CD4-positive, alpha-beta T cell treated with Interleukin-15 for 4 hours (primary cell): ENCODE data around the gene NANOG.
"Not testable (repeated sequence)": the region's sequence is repeated elsewhere in the genome, so short reads cannot be mapped to it uniquely, and the experiment has no call there.

ENCODE experiments used
- DNase-seq: peaks from one replicate; pipeline ENCODE4 v3.0.0-alpha.2; 2020; ENCODE audit warnings: low spot score

The NANOG gene

DNA sequence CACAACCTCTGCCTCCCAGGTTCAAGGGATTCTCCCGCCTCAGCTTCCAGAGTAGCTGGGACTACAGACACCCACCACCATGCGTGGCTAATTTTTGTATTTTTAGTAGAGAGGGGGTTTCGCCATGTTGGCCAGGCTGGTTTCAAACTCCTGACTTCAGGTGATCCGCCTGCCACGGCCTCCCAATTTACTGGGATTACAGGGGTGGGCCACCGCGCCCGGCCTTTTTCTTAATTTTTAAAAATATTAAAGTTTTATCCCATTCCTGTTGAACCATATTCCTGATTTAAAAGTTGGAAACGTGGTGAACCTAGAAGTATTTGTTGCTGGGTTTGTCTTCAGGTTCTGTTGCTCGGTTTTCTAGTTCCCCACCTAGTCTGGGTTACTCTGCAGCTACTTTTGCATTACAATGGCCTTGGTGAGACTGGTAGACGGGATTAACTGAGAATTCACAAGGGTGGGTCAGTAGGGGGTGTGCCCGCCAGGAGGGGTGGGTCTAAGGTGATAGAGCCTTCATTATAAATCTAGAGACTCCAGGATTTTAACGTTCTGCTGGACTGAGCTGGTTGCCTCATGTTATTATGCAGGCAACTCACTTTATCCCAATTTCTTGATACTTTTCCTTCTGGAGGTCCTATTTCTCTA, at the start of gene NANOG:
NANOG (plus strand) TSS at position 519 of the 645 bp plus-strand sequence. CDS start 213 bp downstream, outside the sequence.
- not testable (repeated sequence) for DNase-seq

DNA sequence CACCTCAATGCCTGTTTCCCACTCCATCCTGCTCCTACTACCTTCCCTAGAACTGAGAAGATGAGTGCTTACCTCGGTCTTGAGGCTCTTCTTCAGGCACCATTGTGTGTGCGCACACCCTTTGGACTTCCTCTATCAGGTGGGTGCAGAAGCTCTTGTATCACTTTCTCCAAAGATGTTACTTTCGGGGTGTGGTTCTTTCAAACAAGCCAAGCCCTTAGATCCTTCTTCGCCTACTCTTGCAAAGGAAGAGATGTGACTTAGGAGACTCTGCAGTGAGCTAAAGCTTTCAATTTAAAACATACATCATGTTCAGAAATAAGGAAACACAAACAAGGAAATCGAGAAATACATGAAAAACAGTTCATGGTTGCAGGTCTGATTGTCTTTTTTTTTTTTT, 42.0 kb upstream of the NANOG start, which contains the start of gene CLEC4C:
CLEC4C (minus strand) TSS at position 130 of the 400 bp plus-strand sequence; CDS start at position 103, 27 bp downstream.
- DNase-seq, result no peak

DNA sequence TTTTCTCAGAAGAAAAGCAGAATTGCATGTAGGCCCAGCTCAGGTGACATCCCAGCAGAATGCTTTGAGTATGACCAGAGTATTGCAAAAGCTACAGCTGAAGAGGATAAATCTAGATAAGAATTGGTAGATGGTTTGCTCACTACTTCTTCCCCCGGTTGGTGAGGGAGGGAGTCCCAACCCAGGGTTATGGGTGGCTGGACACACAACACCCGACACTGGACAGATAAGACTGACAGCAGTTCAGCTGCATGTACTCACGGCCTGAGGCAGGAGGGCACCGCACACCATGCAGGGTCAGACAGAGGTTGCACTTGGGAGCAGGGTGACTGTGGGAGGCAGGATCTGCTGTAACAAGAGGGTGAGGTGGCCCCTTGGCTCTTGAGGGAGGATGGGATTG, 40.4 kb upstream of the NANOG start:
- DNase-seq, result no peak

DNA sequence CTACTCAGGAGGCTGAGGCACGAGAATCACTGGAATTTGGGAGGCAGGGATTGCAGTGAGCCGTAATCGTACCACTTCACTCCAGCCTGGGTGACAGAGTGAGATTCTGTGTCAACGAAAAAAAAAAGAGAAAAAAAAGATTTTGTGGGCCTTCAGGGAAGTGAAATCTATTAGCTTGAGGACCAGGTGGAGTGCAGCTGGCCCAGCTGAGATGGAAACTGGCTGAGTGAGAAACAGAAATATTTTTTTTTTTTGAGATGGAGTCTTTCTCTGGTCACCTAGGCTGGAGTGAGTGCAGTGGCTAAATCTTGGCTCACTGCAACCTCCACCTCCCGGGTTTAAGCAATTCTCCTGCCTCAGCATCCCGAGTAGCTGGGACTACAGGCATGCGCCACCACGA, 39.8 kb upstream of the NANOG start:
- no peak for DNase-seq

DNA sequence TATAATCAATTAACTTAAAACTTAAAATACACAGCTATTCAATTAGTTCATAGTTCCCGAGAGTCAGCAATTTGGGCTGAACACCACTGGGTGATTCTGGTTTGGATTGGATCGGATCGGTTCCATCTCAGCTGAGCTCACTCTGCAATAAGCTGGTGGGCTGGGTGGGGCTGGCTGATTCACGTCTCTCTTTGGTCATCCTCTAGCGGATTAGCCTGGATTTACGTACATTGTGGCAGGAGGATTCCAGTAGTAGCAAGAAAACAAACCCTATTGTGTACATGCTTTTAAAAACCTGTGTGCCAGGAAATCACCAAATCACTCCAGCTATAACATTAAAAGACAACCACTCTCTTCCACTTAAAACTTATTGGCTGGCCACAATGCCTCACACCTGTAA, 38.9 kb upstream of the NANOG start:
- DNase-seq, result no peak

DNA sequence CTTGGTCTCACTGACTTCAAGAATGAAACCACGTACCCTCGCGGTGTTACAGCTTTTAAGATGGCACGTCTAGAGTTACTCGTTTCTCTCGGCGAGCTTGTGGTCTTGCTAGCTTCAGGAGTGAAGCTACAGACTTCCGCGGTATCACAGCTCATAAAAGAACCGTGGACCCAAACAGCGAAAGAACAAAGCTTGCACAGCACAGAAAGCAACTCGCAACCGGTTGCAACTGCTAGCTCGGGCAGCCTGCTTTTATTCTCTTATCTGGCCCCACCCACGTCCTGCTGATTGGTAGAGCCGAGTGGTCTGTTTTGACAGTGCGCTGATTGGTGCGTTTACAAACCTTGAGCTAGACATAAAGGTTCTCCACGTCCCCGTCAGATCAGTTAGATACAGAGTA, 37.8 kb upstream of the NANOG start:
- no peak for DNase-seq

DNA sequence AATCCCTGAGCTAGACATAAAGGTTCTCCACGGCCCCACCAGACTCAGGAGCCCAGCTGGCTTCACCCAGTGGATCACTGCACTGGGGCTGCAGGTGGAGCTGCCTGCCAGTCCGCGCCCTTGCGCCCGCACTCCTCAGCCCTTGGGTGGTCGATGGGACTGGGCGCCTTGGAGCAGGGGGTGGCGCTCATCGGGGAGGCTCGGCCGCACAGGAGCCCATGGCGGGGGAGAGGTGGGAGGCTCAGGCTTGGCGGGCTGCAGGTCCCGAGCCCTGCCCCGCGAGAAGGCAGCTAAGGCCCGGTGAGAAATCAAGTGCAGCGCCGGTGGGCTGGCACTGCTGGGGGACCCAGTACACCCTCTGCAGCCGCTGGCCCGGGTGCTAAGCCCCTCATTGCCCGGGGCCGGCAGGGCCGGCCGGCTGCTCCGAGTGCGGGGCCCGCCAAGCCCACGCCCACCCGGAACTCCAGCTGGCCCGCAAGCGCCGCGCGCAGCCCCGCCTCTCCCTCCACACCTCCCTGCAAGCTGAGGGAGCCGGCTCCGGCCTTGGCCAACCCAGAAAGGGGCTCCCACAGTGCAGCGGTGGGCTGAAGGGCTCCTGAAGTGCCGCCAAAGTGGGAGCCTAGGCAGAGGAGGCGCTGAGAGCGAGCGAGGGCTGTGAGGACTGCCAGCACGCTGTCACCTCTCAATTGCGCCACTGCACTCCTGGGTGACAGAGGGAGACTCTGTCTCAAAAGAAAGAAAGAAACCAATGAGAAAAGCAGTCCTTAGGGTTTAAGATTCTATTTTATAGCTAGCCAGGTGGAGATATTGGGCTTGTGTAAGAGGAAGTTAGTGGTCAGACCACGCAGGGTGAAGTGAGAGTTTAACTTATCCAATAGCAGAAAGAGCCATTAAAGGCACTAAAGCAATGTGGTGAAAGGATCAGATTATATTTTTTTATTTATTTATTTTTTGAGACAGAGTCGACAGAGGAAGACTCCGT, 37.0 kb upstream of the NANOG start:
- DNase-seq, result not testable (repeated sequence)

DNA sequence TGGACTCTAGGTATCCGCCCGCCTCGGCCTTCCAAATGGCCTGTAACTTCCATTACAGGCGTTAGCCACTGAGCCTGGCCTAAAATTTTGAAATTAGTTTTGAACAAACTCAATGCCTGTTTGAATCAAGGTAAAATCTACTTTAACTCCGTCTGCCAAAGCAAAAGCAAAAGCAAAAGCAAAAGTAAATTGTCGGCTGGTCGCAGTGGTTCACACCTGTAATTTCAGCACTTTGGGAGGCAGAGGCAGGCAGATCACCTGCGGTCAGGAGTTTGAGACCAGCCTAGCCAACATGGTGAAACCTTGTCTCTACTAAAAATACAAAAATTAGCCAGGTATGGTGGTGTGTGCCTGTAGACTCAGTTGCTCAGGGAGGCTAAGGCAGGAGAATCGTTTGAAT, 33.5 kb upstream of the NANOG start:
- DNase-seq, result peak; percentile 28

DNA sequence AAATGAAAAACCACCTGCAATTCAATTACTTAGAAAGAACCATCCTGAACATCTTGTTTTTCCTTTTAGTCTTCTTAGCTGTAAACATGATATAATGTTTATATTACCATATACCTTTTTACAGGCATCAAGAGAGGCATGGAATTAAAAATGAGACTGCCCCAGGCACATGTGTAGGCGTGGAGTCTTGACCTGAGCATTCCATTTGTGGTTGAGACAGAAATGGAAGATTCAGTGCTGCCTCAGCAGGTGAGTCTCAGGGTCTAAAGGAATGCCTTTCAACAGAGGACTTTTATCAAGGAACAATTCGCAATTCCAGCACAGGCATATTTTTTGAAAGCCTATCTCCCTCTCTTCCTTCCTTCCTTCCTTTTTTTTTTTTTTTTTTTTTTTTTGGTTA, 32.2 kb upstream of the NANOG start:
- DNase-seq, result no peak

DNA sequence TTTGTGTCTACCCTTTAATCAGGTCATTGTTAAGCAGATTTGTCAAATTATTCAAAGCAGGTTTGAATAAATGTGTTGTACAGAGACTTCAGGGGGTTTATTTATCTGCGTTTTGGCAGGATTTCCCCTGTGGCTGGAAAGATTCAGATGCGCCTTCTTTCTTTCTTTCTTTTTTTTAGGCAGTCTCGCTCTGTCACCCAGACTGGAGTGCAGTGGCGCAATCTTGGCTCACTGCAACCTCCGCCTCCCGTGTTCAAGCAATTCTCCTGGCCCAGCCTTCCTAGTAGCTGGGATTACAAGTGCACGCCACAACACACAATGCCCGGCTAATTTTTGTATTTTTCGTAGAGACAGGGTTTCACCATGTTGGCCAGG, 30.4 kb upstream of the NANOG start:
- DNase-seq, result no peak

DNA sequence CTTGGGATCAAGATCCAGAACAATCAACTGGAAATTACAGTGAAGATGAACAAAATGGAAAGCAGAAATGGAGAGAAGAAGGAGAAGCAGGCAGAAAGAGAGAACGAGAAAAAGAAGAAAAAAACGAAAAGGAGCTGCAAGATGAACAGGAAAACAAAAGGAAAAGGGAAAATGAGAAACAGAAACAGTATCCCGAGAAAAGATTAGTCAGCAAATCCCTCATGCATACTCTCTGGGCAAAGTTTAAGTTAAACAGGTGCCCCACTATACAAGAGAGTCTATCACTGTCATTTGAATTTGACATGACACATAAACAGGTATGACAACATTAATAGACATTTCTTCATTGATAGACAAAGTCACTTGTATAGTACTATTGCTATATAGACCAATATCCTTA, 19.2 kb upstream of the NANOG start:
- no peak for DNase-seq

DNA sequence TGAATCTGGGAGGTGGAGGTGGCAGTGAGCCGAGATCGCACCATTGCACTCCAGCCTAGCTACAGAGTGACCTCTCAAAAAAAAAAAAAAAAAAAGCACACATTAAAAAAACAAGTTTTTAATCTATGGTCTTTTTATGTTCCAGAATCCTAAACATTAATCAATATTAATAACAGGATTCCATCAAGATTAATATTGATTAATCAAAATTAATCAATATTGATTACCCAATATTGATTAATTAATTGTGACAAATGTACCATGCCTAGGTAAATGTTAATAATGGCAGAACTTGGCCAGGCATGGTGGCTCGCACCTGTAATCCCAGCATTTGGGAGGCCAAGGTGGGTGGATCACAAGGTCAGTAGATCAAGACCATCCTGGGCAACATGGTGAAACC, 7.9 kb upstream of the NANOG start:
- no peak for DNase-seq

DNA sequence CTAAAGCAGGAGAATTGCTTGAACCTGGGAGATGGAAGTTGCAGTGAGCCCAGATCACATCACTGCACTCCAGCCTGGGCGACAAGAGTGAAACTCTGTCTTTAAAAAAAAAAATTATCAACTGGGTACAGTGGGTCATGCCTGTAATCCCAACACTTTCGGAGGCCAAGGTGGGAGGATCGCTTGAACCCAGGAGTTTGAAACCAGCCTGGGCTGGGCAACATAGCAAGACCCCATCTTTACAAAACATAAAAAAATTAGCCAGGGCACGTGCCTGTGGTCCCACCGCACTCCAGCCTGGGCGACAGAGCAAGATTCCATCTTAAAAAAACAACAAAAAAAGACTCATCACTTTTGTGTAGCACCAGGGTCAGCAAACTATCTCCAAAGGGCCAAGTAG, 7.1 kb upstream of the NANOG start:
- no peak for DNase-seq

DNA sequence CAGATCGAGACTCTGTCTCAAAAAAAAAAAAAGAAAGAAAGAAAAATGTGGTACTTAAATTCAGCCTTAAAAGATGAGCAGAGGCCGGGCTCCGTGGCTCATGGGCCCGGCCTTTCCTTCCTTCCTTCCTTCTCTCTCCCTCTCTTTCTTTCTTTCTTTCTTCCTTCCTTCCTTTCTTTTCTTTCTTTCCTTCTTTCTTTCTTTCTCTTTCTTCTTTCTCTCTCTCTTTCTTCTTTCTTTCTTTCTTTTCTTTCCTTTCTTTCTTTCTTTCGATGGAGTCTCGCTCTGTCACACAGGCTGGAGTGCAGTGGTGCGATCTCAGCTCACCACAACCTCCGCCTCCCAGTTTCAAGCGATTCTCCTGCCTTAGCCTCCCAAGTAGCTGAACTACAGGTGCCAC, 5.8 kb upstream of the NANOG start:
- DNase-seq, result not testable (repeated sequence)

DNA sequence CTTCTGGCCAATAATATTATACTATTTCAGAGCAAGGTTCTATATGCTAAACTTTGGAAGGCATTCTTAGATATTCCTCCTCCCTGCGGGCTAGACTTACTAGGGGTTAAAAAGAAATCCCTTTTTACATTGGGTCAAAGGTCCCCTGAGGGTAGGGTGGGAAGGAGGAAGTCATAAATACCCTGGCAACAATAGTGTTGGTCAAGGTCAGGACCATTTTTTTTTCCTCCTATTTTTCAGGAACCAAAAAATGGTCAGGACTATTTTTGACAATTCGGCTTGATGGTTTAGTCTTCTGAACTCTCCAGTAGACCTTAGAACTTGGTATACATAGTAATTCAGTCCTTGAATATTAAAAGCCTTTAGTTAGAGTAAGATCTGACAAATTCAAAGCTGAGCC, 4.5 kb upstream of the NANOG start:
- no peak for DNase-seq

DNA sequence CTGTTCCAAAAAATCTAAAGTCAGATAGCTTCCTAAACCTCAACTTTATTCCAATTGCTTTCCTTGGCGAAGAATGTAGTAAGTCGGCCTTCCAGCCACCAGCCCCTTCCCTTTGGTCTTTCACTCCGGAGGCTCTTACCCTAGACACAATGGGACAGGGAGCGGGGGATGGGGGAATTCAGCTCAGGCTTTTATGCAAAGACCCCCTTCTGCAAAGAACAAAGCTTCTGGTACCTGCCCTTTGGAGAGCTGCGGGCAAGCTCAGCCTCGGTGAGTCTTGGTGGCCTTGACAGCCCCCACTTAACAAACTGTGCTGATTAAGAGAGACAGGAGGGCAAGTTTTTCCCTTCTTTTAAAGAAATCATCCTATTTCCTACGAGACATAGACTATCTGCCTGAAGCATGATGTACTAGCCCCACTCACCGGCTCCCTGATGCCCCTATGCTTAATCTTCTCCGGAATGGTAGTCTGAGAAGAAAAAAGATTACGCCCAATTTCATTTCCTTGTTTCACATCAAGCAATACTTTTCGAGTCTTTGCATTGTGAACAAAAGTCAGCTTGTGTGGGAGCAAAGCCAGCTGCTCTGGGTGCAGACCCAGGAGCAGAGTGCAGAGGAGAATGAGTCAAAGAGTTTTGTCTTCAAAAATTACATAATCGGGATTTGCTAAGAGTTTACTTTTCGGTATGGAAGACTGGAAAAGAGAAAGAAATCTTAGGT, 1.5 kb upstream of the NANOG start:
- DNase-seq, result no peak

DNA sequence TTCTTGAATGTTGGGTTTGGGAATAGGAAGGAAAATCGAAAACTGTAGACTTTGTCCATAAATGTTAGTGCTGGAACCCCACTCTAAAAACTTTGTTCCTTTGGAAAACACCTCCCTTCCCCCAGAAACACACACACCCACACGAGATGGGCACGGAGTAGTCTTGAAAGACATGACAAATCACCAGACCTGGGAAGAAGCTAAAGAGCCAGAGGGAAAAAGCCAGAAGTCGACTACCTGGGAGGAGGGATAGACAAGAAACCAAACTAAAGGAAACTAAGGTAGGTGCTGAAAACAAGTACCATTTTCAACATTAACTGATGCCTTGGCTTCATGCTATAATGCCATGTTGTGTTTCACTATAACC, 925 bp upstream of the NANOG start:
- no peak for DNase-seq

DNA sequence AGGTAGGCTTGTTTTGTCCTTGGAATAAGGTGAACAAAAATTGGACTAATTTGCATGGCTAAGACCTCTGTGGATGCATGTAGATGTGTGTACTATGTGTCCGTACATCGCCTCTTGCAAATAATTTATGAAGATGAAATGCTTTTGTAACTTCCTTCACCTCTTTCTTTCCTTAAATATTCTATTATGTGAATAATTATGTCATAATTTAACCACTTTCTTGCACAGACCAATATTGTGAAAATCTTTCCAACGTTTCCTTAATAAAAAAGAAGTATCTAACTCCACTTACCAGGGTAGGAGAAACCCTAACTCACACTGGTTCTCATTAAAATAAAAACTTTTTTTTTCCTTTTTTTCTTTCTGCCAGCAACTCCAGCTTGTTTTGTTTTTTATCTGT, 4.0 kb downstream of the NANOG start:
- DNase-seq, result no peak

DNA sequence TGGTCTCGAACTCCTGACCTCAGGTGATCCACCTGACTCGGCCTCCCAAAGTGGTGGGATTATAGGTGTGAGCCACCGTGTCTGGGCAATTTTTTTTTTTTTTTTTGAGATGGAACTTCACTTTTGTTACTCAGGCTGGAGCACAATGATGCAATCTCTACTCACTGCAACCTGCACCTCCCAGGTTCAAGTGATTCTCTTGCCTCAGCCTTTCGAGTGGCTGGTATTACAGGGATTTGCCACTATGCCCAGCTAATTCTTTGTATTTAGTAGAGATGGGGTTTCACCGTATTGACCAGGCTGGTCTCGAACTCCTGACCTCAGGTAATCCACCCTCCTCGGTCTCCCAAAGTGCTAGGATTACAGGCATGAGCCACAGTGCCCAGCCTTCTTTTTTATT, 8.1 kb downstream of the NANOG start:
- not testable (repeated sequence) for DNase-seq

DNA sequence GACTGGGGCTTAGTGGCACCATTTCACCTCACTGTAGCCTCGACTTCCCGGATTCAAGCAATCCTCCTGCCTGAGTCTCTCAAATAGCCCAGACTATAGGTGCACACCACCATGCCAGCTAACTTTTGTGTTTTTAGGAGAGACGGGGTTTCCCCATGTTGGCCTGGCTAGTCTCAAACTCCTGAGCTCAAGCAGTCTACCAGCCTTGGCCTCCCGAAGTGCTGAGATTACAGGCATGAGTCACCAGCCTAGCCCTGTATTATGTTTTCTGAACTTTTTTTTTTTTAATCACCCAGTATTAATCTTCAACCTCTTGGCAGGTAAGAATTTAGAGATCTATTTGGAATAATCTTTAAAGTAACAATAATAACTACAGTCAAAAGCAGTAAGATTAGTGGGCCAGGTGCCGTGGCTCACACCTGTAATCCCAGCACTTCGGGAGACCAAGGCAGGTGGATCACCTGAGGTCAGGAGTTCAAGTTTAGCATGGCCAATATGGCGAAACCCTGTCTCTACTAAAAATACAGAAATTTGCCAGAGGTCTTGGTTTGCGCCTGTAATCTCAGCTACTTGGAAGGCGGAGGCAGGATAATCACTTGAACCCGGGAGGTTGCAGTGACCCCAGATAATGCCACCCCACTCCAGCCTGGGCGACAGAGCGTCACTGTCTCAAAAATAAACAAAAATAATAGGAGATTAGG, 8.6 kb downstream of the NANOG start:
- no peak for DNase-seq

DNA sequence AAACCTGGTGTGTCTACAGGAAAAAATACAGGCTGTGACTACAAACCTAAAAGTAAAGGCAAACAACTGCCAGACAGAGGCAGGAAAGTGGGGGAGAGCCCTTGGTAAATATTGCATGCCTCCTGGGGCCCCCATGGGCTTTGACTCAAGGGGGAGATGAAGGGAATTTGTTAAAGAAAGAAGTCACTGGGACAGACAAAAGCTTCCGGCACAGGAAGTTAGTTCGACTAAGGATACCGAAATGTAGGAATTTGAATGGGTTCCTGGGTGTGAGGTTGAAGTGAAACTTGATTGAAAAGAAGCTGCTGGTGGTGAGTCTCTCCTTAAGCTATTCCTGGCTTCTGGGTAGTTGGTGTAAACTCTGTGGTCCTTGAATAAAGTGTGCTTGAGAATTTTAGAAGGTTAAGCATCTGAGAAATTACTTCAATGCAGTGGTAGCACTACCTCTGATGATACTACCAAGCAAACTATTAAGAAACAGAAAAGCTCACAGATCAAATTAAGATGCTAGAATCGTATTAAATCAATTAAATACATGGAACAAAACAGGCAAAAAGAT, 9.6 kb downstream of the NANOG start:
- DNase-seq, result not testable (repeated sequence)

DNA sequence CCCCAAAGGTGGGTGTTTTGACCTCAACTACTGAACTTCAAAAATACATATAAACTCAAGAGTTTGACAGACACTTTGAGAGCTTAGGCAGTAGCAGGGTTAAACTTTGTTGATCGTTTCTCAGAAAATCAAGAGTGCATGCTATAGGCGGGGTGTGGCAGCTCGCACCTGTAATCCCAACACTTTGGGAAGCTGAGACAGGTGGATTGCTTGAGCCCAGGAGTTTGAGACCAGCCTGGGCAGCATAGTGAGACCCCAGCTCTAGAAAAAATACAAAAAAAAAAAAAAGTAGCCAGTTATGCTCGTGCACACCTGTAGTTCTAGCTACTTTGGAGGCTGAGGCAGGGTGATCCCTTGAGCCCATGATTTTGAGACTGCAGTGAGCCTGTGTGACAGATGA, 12.3 kb downstream of the NANOG start:
- DNase-seq, result no peak
